Endothelial cell of umbilical vein (primary cell): ENCODE results near the gene DEPDC7. TPM values are rescaled to one million over a fixed set of nuclear protein-coding genes. Genes with fewer than 3 reads are reported as not detected.

Experiments used
- BruUV-seq: library from RNA; stranded (reverse); fragments of 400-500 nt; replicated peaks from 2 replicates; lab custom pipeline; 2021; lab: Mats Ljungman, UMichigan
- CTCF ChIA-PET: fragments of 300-600, 350-600 bp; sonication (Branson Sonifier 250); formaldehyde crosslinking; loops from one replicate; lab custom pipeline; 2021; ENCODE audit warnings: antibody characterized with exemption, inconsistent platforms; lab: Charles Lee
- POLR2A ChIA-PET: fragments of 300-600, 350-600 bp; sonication (Branson Sonifier 250); formaldehyde crosslinking; loops from one replicate; lab custom pipeline; 2021; ENCODE audit warnings: antibody characterized with exemption, inconsistent platforms; lab: Charles Lee
- DNase-seq: peaks from one replicate; pipeline ENCODE4 v3.0.0-alpha.2; 2011; ENCODE audit warnings: low read depth, low spot score
- FAIRE-seq: peaks from 2 replicates; lab custom pipeline; 2011; peaks lifted over from hg19 to GRCh38; lab: Jason Lieb, UNC
- H2AFZ ChIP-seq: 2 replicates; pipeline ENCODE4 v1.6.0; 2012; ENCODE audit warnings: low read depth, low read length, control low read depth, inconsistent platforms
- H3K27ac ChIP-seq: 2 replicates; pipeline ENCODE4 v1.5.1; 2011; ENCODE audit warnings: low read depth, mild to moderate bottlenecking, control low read depth, low read length, moderate library complexity; ENCODE audit not compliant: insufficient read depth
- H3K27me3 ChIP-seq, 2 experiments: 2 replicates each; pipeline versions ENCODE4 v1.6.0 to v1.6.1; 2011; ENCODE audit warnings: low read length in 2 of 2, mixed read lengths in 1 of 2; ENCODE audit not compliant: control insufficient read depth in 2 of 2, insufficient read depth in 2 of 2
- H3K36me3 ChIP-seq, 2 experiments: 2 replicates in 1 of 2; 3 replicates in 1 of 2; pipeline ENCODE4 v1.5.1; 2011; ENCODE audit warnings: low read length in 2 of 2, mild to moderate bottlenecking in 1 of 2, moderate library complexity in 1 of 2; ENCODE audit not compliant: control insufficient read depth in 2 of 2, insufficient read depth in 2 of 2; ENCODE audit errors: extremely low read depth in 1 of 2
- H3K4me1 ChIP-seq: 3 replicates; pipeline ENCODE4 v1.5.1; 2011; ENCODE audit warnings: mild to moderate bottlenecking, low read length; ENCODE audit not compliant: control insufficient read depth, insufficient read depth; ENCODE audit errors: extremely low read depth
- H3K4me2 ChIP-seq: 2 replicates; pipeline ENCODE4 v1.6.1; 2011; ENCODE audit warnings: low read length, control low read depth, mixed read lengths; ENCODE audit not compliant: insufficient read depth
- H3K4me3 ChIP-seq, 3 experiments: fragments of 200-600 bp in 1 of 3; sonication (generic), shearing (Covaris generic) in 1 of 3; replicated peaks in 1 of 3; 2 replicates each; pipeline ENCODE4 v1.5.1; 2011 to 2016; ENCODE audit warnings: control low read depth in 3 of 3, low read length in 3 of 3, mild to moderate bottlenecking in 2 of 3, inconsistent platforms in 1 of 3, low read depth in 1 of 3, moderate library complexity in 1 of 3; ENCODE audit not compliant: insufficient read depth in 1 of 3
- H3K79me2 ChIP-seq: 2 replicates; pipeline ENCODE4 v1.6.0; 2012; ENCODE audit warnings: low read length, inconsistent platforms; ENCODE audit not compliant: control insufficient read depth, insufficient read depth
- H3K9ac ChIP-seq: replicated peaks from 2 replicates; pipeline ENCODE3; 2011; ENCODE audit warnings: low read length, control low read depth; ENCODE audit not compliant: insufficient read depth; ENCODE audit errors: extremely low read depth
- H3K9me1 ChIP-seq: replicated peaks from 3 replicates; pipeline ENCODE4 v1.6.0; 2011; ENCODE audit warnings: mild to moderate bottlenecking, low read length; ENCODE audit not compliant: control insufficient read depth, insufficient read depth; ENCODE audit errors: extremely low read depth
- H3K9me3 ChIP-seq: replicated peaks from 2 replicates; pipeline ENCODE4 v1.5.1; 2012; ENCODE audit warnings: low read length, inconsistent platforms; ENCODE audit not compliant: control insufficient read depth, insufficient read depth
- H4K20me1 ChIP-seq: replicated peaks from 2 replicates; pipeline ENCODE3; 2011; ENCODE audit warnings: mild to moderate bottlenecking, low read length; ENCODE audit not compliant: control insufficient read depth, insufficient read depth; ENCODE audit errors: extremely low read depth
- CTCF ChIP-seq, 2 donors: IDR thresholded peaks; 1 replicate in 1 of 2; 2 replicates in 1 of 2; pipeline ENCODE4 v1.5.1; 2011; ENCODE audit warnings: low read length in 2 of 2, mild to moderate bottlenecking in 2 of 2, moderate library complexity in 2 of 2, control low read depth in 1 of 2, inconsistent platforms in 1 of 2, low read depth in 1 of 2; ENCODE audit not compliant: insufficient read depth in 1 of 2; ENCODE audit errors: extremely low read depth in 1 of 2
- EZH2 ChIP-seq: IDR thresholded peaks from 2 replicates; pipeline ENCODE4 v1.6.1; 2012; ENCODE audit warnings: borderline replicate concordance, low read depth, mild to moderate bottlenecking, moderate library complexity, low read length, inconsistent platforms; ENCODE audit not compliant: severe bottlenecking
- FOS ChIP-seq: IDR thresholded peaks from 2 replicates; pipeline ENCODE4 v1.6.1; 2011; ENCODE audit warnings: mild to moderate bottlenecking, low read length, moderate library complexity, borderline replicate concordance; ENCODE audit not compliant: insufficient read depth
- GATA2 ChIP-seq: IDR thresholded peaks from 2 replicates; pipeline ENCODE4 v1.7.0; 2011; ENCODE audit warnings: low read depth, mild to moderate bottlenecking, moderate library complexity, mixed read lengths, low read length; ENCODE audit not compliant: insufficient read length, insufficient read depth
- JUN ChIP-seq: IDR thresholded peaks from 2 replicates; pipeline ENCODE4 v1.6.1; 2011; ENCODE audit warnings: borderline replicate concordance, low read depth; ENCODE audit not compliant: insufficient read length, insufficient read depth
- MYC ChIP-seq: IDR thresholded peaks from one replicate; pipeline ENCODE4 v1.6.1; 2011; ENCODE audit warnings: mild to moderate bottlenecking, low read depth, low read length
- POLR2A ChIP-seq: IDR thresholded peaks from 2 replicates; pipeline ENCODE4 v1.6.1; 2012; ENCODE audit warnings: low read depth, mild to moderate bottlenecking, control low read depth, low read length
- POLR2AphosphoS5 ChIP-seq: IDR thresholded peaks from 2 replicates; pipeline ENCODE4 v1.6.1; 2012; ENCODE audit warnings: low read depth, mild to moderate bottlenecking, control low read depth, low read length, moderate library complexity; ENCODE audit not compliant: insufficient read depth
- dilution Hi-C: fragments of 300-500 bp; cut with MboI; formaldehyde crosslinking; loops from one replicate; pipeline ENCODE4 v1.15.0; 2019; ENCODE audit warnings: low sequenced_read_pairs; ENCODE audit not compliant: extremely low pct_ligation_motif_present
- intact Hi-C: fragments of 100-400 bp; cut with micrococcal nuclease; formaldehyde crosslinking; loops from one replicate; pipeline ENCODE4 v1.10.0; 2022
- polyA plus RNA-seq, 4 experiments: library from polyadenylated mRNA; depleted of rRNA in 3 of 4; stranded (reverse) in 3 of 4; unstranded in 1 of 4; fragments of >200 nt; gene quantifications; 2 replicates each; pipeline versions ENCODE4 v1.2.1 to v1.2.3, GENCODE V29; 2011 to 2012; ENCODE audit warnings: missing spikeins in 1 of 4
- total RNA-seq: library from RNA; stranded (reverse); gene quantifications from 2 replicates; pipeline ENCODE4 v1.2.3, GENCODE V29; 2021
- TF ChIP-seq, protein P1 (sequence below): IDR thresholded peaks from 2 replicates; pipeline ENCODE4 v1.6.1; 2011; ENCODE audit not compliant: insufficient read depth, insufficient read length

DEPDC7 gene
- total and polyA plus RNA-seq, 2 donors (not counting 3 experiments of a cell fraction or from before 2014, with no cell fraction given), result 0.08 TPM; not detected in 1

DNA sequence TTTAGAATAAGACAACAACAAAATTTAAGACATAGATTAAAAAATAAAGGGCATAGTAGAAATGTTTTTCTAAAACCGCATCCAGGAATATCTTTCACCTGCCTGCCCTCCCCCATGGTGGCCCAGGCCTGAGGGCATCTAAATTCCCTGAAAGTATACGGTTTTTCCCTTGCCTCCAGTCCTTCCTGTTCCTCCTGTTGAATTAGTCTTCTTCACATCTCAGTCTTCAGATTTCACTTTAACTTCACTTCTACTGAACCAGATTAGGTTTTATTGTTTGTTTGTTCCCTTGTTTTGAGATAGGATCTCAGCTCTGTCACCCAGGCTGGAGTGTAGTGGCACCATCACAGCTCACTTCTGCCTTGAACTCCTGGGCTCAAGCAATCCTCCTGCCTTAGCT is 33.1 kb upstream of the DEPDC7 start:
- Histone ChIP-seq H3K4me1 (no peaks in the 10 kb centered on the region), H3K27me3 (no peaks in the 10 kb centered on the region), H3K4me2 (no peak overlapping the region), H3K9ac (no peak overlapping the region), H2AFZ (no peak overlapping the region), H4K20me1 (no peaks in the 10 kb centered on the region), H3K36me3 (no peaks in the 10 kb centered on the region), H3K79me2 (no peaks in the 10 kb centered on the region), H3K4me3 (no peak overlapping the region), H3K9me1 (no peaks in the 10 kb centered on the region), H3K9me3 (no peaks in the 10 kb centered on the region), H3K27ac (no peak overlapping the region)
- intact Hi-C loops (no loop called here), dilution Hi-C loops (no loop called here)
- ChIA-PET CTCF (interaction anchor here (1.0 to 1.2 kb wide), 2 partner anchors 16 to 760 kb away, joined by 3 to 4 read pairs; no protein-coding TSS in a partner anchor), POLR2A (no interaction called here)
- no TSS peak for BruUV-seq
- FAIRE-seq (no peak), DNase-seq (no peak)
- TF ChIP-seq, protein P1, sequence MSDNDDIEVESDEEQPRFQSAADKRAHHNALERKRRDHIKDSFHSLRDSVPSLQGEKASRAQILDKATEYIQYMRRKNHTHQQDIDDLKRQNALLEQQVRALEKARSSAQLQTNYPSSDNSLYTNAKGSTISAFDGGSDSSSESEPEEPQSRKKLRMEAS, result no peak
- TF ChIP-seq MYC (no peak), POLR2A (no peak)

DNA sequence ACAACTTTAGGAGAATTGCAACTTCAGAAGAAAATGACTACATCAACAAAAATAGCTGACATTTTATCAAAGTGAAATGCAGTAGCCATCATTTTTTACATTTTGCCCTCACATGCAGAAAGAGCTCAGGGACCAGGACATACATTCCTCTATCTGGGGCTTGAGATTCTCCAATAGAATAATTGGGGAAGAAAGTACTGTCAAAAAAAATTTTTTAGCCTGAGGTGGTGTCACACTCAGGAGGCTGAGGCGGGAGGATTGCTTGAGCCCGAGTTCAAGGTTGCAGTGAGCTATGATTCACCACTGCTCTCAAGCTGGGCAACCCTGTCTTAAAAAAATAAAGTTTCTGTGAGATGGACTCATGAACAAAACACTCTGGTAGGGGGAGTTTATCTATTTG is 32.2 kb upstream of the DEPDC7 start:
- Histone ChIP-seq H3K9me1 (no peaks in the 10 kb centered on the region), H2AFZ (no peak overlapping the region), H3K36me3 (no peaks in the 10 kb centered on the region), H3K27ac (no peak overlapping the region), H3K4me1 (no peaks in the 10 kb centered on the region), H3K4me3 (no peak overlapping the region), H3K9ac (no peak overlapping the region), H3K27me3 (no peaks in the 10 kb centered on the region), H3K4me2 (no peak overlapping the region), H3K79me2 (no peaks in the 10 kb centered on the region), H3K9me3 (no peaks in the 10 kb centered on the region), H4K20me1 (no peaks in the 10 kb centered on the region)
- dilution Hi-C loops, result no loop called here
- DNase-seq (no peak), FAIRE-seq (no peak)
- no peak for TF ChIP-seq POLR2AphosphoS5
- no peak for TF ChIP-seq POLR2A
- TF ChIP-seq JUN, result no peak
- TF ChIP-seq CTCF (IDR thresholded peaks at IDR 0.05; ENCODE audit: extremely low read depth in 1 of 2, insufficient read depth in 1 of 2, low read depth in 1 of 2, low read length in 2 of 2), result no peak
- TF ChIP-seq, protein P1, result no peak
- no peak for TF ChIP-seq FOS
- no peak for TF ChIP-seq GATA2
- no peak for TF ChIP-seq MYC
- no peak for TF ChIP-seq EZH2
- BruUV-seq, result no TSS peak
- intact Hi-C loops, result no loop called here
- ChIA-PET POLR2A (interaction anchor here (0.8 kb wide), 1 partner anchor 32 kb away, joined by 3 read pairs; the partner anchor contains the start of gene DEPDC7), CTCF (interaction anchor here (0.9 to 1.2 kb wide), 4 partner anchors 15 to 82 kb away, joined by 3 to 4 read pairs (median 4); no protein-coding TSS in a partner anchor)
